MM.1S (cell line): ENCODE results near the gene INSR.
A peak's percentile ranks its signal among the peaks of the same experiment; 100 is the strongest.

Source experiments
- DNase-seq: peaks from one replicate; pipeline ENCODE4 v3.0.0-alpha.2; 2015
- H2AFZ ChIP-seq: fragments of 300-600 bp; sonication (generic); 2 replicates; pipeline ENCODE4 v1.6.0; 2016; ENCODE audit warnings: antibody characterized with exemption, low read length
- H3F3A ChIP-seq: fragments of 300-600 bp; sonication (generic); 2 replicates; pipeline ENCODE4 v1.6.1; 2016; ENCODE audit warnings: mild to moderate bottlenecking, antibody characterized with exemption, low read length, moderate library complexity, mixed read lengths; ENCODE audit not compliant: insufficient read depth
- H3K27ac ChIP-seq: fragments of 300-600 bp; sonication (generic); 2 replicates; pipeline ENCODE4 v1.5.1; 2016; ENCODE audit warnings: mild to moderate bottlenecking, low read length
- H3K27me3 ChIP-seq: fragments of 300-600 bp; sonication (generic); replicated peaks from 2 replicates; pipeline ENCODE4 v1.6.0; 2016; ENCODE audit warnings: low read length; ENCODE audit not compliant: insufficient read depth
- H3K36me3 ChIP-seq: fragments of 300-600 bp; sonication (generic); replicated peaks from 2 replicates; pipeline ENCODE4 v1.6.1; 2016; ENCODE audit warnings: mild to moderate bottlenecking, low read length, mixed read lengths; ENCODE audit not compliant: insufficient read depth
- H3K4me1 ChIP-seq: fragments of 300-600 bp; sonication (generic); 2 replicates; pipeline ENCODE4 v1.6.1; 2016; ENCODE audit warnings: low read length, mixed read lengths
- H3K4me2 ChIP-seq: fragments of 300-600 bp; sonication (generic); 2 replicates; pipeline ENCODE4 v1.6.0; 2016; ENCODE audit warnings: low read depth, low read length
- H3K4me3 ChIP-seq: fragments of 300-600 bp; sonication (generic); 2 replicates; pipeline ENCODE4 v1.5.1; 2016; ENCODE audit warnings: low read length, mixed read lengths
- H3K79me2 ChIP-seq: fragments of 300-600 bp; sonication (generic); 2 replicates; pipeline ENCODE4 v1.6.1; 2016; ENCODE audit warnings: mixed run types, low read length, mixed read lengths
- H3K9ac ChIP-seq: fragments of 300-600 bp; sonication (generic); 2 replicates; pipeline ENCODE4 v1.6.1; 2016; ENCODE audit warnings: low read length, mixed read lengths
- H3K9me2 ChIP-seq: fragments of 300-600 bp; sonication (generic); replicated peaks from 2 replicates; pipeline ENCODE4 v1.6.1; 2016; ENCODE audit warnings: mild to moderate bottlenecking, low read length, mixed read lengths; ENCODE audit not compliant: insufficient read depth
- H3K9me3 ChIP-seq: fragments of 300-600 bp; sonication (generic); replicated peaks from 2 replicates; pipeline ENCODE4 v1.6.1; 2016; ENCODE audit warnings: mild to moderate bottlenecking, low read length, mixed read lengths; ENCODE audit not compliant: insufficient read depth
- H4K20me1 ChIP-seq: fragments of 300-600 bp; sonication (generic); 2 replicates; pipeline ENCODE4 v1.6.1; 2016; ENCODE audit warnings: mild to moderate bottlenecking, low read length, moderate library complexity, mixed read lengths; ENCODE audit not compliant: insufficient read depth
- CTCF ChIP-seq: fragments of 300-600 bp; sonication (generic); IDR thresholded peaks from 2 replicates; pipeline ENCODE4 v1.5.1; 2016; ENCODE audit warnings: antibody characterized with exemption, low read length, mixed read lengths
- EZH2 ChIP-seq: fragments of 300-600 bp; sonication (generic); optimal IDR thresholded peaks from 2 replicates; pipeline ENCODE3; 2017; ENCODE audit warnings: low read depth, mild to moderate bottlenecking, antibody characterized with exemption, low read length, mixed read lengths
- EZH2phosphoT487 ChIP-seq: fragments of 300-600 bp; sonication (generic); IDR thresholded peaks from 2 replicates; pipeline ENCODE4 v1.6.1; 2018; ENCODE audit warnings: antibody characterized with exemption, low read length

The INSR gene

GRCh38 chr19:7197760-7198696, 96.2 kb downstream of the INSR start:
- peak overlapping the region; percentile 69; the same call in 1 of the 2 replicates for H3K27ac ChIP-seq
- H3K9me3 ChIP-seq: no peaks in the 10 kb centered on the region
- TF ChIP-seq EZH2 (no peak), EZH2phosphoT487 (no peak), CTCF (peak; percentile 37; the same call in 1 of the 2 replicates)
- H3K27me3 ChIP-seq: no peaks in the 10 kb centered on the region
- H3K9me2 ChIP-seq: no peaks in the 10 kb centered on the region
- peak overlapping the region; percentile 74 for H3K9ac ChIP-seq
- no peaks in the 10 kb centered on the region for H3K36me3 ChIP-seq
- H4K20me1 ChIP-seq: no peaks in the 10 kb centered on the region
- H2AFZ ChIP-seq: peak overlapping the region; percentile 91
- peaks cover 28% of the 10 kb centered on the region for H3K79me2 ChIP-seq
- peak overlapping the region; percentile 69 for H3K4me2 ChIP-seq
- DNase-seq: peak; percentile 98
- peak overlapping the region; percentile 94 for H3K4me3 ChIP-seq
- H3F3A ChIP-seq: peaks cover 10% of the 10 kb centered on the region; the same call in 1 of the 2 replicates
- H3K4me1 ChIP-seq: peaks cover 2% of the 10 kb centered on the region; the same call in 1 of the 2 replicates

DNA sequence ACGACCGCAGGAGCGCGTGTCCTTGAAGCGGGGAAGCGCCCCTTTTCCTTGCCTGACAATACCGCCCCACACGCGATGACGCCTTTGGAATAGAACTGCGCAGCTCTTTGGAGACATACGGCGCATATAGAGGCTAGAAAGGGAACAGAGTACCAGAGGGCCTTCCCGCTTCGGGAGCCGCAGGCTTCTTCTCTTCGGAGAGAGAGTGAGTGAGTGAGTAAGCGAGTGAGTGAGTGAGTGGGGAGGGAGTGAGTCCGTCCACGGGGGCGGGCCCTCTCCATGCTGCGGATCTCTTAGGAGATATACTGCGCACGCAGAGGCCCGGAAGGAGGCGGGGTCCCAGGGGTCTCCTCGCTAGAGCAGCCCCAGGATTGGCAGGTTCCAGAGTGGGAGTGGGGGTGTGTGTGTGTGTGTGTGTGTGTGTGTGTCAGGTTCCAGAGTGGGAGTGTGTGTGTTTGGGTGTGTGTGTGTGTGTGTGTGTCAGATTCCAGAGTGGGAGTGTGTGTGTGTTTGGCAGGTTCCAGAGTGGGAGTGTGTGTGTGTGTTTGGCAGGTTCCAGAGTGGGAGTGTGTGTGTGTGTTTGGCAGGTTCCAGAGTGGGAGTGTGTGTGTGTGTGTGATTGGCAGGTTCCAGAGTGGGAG, 97.0 kb downstream of the INSR start:
- Histone ChIP-seq H3K9me3 (no peaks in the 10 kb centered on the region), H3K79me2 (peaks cover 28% of the 10 kb centered on the region), H3K4me2 (peak overlapping the region; percentile 69), H2AFZ (peak overlapping the region; percentile 80), H3F3A (peaks cover 18% of the 10 kb centered on the region), H3K9ac (peak overlapping the region; percentile 59), H3K36me3 (no peaks in the 10 kb centered on the region), H3K4me1 (peaks cover 10% of the 10 kb centered on the region), H3K9me2 (no peaks in the 10 kb centered on the region), H3K27ac (peak overlapping the region; percentile 69; the same call in 1 of the 2 replicates), H4K20me1 (no peaks in the 10 kb centered on the region), H3K27me3 (no peaks in the 10 kb centered on the region), H3K4me3 (peak overlapping the region; percentile 68)
- TF ChIP-seq EZH2 (no peak), CTCF (no peak), EZH2phosphoT487 (no peak)
- peak; percentile 84 for DNase-seq

DNA sequence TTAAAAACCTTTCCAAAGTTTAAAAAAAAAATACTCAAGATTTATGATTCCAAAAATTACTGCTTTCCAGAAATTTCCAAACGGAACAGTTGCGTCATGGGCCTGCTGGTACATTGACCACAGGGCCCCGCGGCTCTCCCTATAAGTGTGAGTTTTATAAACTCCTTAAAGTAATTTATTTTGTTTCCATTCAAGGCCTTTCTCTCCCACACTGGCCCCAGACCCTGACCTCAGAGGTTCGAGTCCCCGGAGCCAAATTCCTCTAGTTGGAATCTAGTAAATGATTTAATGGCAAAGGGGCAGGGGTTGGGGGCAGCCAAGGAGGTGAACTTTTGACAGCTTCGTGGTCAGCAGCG, 97.5 kb downstream of the INSR start:
- no peaks in the 10 kb centered on the region for H3K36me3 ChIP-seq
- H3K27me3 ChIP-seq: no peaks in the 10 kb centered on the region
- no peaks in the 10 kb centered on the region for H4K20me1 ChIP-seq
- H3K79me2 ChIP-seq: peaks cover 27% of the 10 kb centered on the region
- no peaks in the 10 kb centered on the region for H3K9me2 ChIP-seq
- H3K4me2 ChIP-seq: peak overlapping the region; percentile 69
- TF ChIP-seq EZH2 (no peak), CTCF (no peak), EZH2phosphoT487 (no peak)
- H3F3A ChIP-seq: peaks cover 23% of the 10 kb centered on the region
- H3K4me1 ChIP-seq: peaks cover 12% of the 10 kb centered on the region
- H3K9me3 ChIP-seq: no peaks in the 10 kb centered on the region
- DNase-seq: no peak
- H3K9ac ChIP-seq: 0 out of 2 replicates have a peak overlapping the region, but pooled peaks have one; percentile 59
- peak overlapping the region; percentile 80 for H2AFZ ChIP-seq
- H3K4me3 ChIP-seq: peak overlapping the region; percentile 68
- H3K27ac ChIP-seq: peak overlapping the region; percentile 69; the same call in 1 of the 2 replicates
